Measurements from ENCODE around the gene RACK1. TPM values are rescaled to one million over a fixed set of nuclear protein-coding genes. Genes with fewer than 3 reads are reported as not detected.

The RACK1 gene
- total RNA-seq, 2 experiments from 2014 or later, result 2,077 to 5,614 TPM

GRCh38 chr5:181197326-181197951, 46.3 kb downstream of the RACK1 start:
- H3K4me1 ChIP-seq (ENCODE audit: insufficient read depth, low read length, poor library complexity, severe bottlenecking), result peaks cover 49% of the 10 kb centered on the region
- H3K9me3 ChIP-seq (ENCODE audit: low read length), result no peaks in the 10 kb centered on the region
- H3K4me3 ChIP-seq (ENCODE audit: low read depth, low read length, poor library complexity, severe bottlenecking), result no peak overlapping the region
- H3K79me2 ChIP-seq (ENCODE audit: insufficient read depth, low read depth, low read length), result peaks cover 5% of the 10 kb centered on the region; the same call in 1 of the 2 replicates
- H3K9me2 ChIP-seq (ENCODE audit: insufficient read depth, low read length), result no peaks in the 10 kb centered on the region
- H3K4me2 ChIP-seq (ENCODE audit: low read length), result no peak overlapping the region
- POLR2A ChIA-PET, result interaction anchor here (1.4 to 2.5 kb wide), 3 partner anchors 10 to 25 kb away, joined by 3 to 11 read pairs (median 4); no protein-coding TSS in a partner anchor
- no peaks in the 10 kb centered on the region for H4K20me1 ChIP-seq (ENCODE audit: insufficient read depth, low read length)
- no peak overlapping the region for H3K27ac ChIP-seq (ENCODE audit: low read depth, low read length, poor library complexity, severe bottlenecking)
- no TSS peak for BruUV-seq (replicated peaks)
- CTCF ChIA-PET (ENCODE audit: unreplicated experiment), result interaction anchor here (1.0 to 1.1 kb wide), 2 partner anchors 11 to 25 kb away, joined by 3 to 4 read pairs; no protein-coding TSS in a partner anchor
- no peaks in the 10 kb centered on the region for H3K36me3 ChIP-seq (ENCODE audit: insufficient read depth, low read length)
- TF ChIP-seq EZH2phosphoT487 (IDR thresholded peaks at IDR 0.05; ENCODE audit: borderline replicate concordance, low read depth, low read length) (no peak), CTCF (conservative IDR thresholded peaks at IDR 0.05; ENCODE audit: low read length) (no peak)
- no peak overlapping the region for H2AFZ ChIP-seq (ENCODE audit: low read length)
- no peak for DNase-seq (ENCODE audit: low spot score)
- intact Hi-C loops (cut with micrococcal nuclease; ENCODE audit: unreplicated experiment), result no loop called here

GRCh38 chr5:181195249-181195761, 48.4 kb downstream of the RACK1 start:
- CTCF ChIA-PET (ENCODE audit: unreplicated experiment), result no interaction called here

More at GRCh38 chr5:181195249-181195761, 48.4 kb downstream of the RACK1 start:
- Histone ChIP-seq H3K36me3 (ENCODE audit: insufficient read depth, low read length) (no peaks in the 10 kb centered on the region), H3K9me3 (ENCODE audit: low read length) (no peaks in the 10 kb centered on the region), H3K4me3 (ENCODE audit: low read depth, low read length, poor library complexity, severe bottlenecking) (no peak overlapping the region), H2AFZ (ENCODE audit: low read length) (no peak overlapping the region), H4K20me1 (ENCODE audit: insufficient read depth, low read length) (no peaks in the 10 kb centered on the region), H3K9me2 (ENCODE audit: insufficient read depth, low read length) (no peaks in the 10 kb centered on the region), H3K27ac (ENCODE audit: low read depth, low read length, poor library complexity, severe bottlenecking) (no peak overlapping the region), H3K79me2 (ENCODE audit: insufficient read depth, low read depth, low read length) (peaks cover 8% of the 10 kb centered on the region; the same call in 1 of the 2 replicates), H3K4me1 (ENCODE audit: insufficient read depth, low read length, poor library complexity, severe bottlenecking) (peaks cover 38% of the 10 kb centered on the region), H3K4me2 (ENCODE audit: low read length) (no peak overlapping the region)
- BruUV-seq (replicated peaks), result no TSS peak
- no peak for DNase-seq (ENCODE audit: low spot score)
- intact Hi-C loops (cut with micrococcal nuclease; ENCODE audit: unreplicated experiment), result no loop called here
- POLR2A ChIA-PET, result no interaction called here
- no peak for TF ChIP-seq CTCF (conservative IDR thresholded peaks at IDR 0.05; ENCODE audit: low read length)
- TF ChIP-seq EZH2phosphoT487 (IDR thresholded peaks at IDR 0.05; ENCODE audit: borderline replicate concordance, low read depth, low read length), result no peak
